Measurements from ENCODE around the gene ARL5C.

DNA sequence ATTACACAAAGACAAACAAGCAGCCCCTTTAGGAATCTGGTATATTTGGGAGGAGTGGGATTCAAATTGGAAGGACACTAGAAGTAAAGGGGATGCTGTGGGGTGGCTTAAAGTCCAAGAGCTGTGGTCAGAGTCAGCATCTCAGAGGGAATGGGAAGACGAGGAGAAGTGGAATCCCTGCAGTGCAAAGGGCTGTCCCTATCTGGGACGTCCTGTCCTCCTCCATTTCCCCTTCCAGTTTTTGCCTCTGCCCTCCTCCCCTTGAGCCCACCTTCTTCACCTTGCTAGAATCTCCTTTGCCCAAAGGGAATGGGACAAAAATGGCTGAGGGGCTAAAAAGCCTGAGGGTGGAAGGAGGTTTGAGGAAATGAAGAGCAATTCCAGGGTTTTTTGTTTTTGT lies 10.3 kb downstream of the ARL5C start:
- TF ChIP-seq, protein P1, sequence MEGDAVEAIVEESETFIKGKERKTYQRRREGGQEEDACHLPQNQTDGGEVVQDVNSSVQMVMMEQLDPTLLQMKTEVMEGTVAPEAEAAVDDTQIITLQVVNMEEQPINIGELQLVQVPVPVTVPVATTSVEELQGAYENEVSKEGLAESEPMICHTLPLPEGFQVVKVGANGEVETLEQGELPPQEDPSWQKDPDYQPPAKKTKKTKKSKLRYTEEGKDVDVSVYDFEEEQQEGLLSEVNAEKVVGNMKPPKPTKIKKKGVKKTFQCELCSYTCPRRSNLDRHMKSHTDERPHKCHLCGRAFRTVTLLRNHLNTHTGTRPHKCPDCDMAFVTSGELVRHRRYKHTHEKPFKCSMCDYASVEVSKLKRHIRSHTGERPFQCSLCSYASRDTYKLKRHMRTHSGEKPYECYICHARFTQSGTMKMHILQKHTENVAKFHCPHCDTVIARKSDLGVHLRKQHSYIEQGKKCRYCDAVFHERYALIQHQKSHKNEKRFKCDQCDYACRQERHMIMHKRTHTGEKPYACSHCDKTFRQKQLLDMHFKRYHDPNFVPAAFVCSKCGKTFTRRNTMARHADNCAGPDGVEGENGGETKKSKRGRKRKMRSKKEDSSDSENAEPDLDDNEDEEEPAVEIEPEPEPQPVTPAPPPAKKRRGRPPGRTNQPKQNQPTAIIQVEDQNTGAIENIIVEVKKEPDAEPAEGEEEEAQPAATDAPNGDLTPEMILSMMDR (IDR thresholded peaks at IDR 0.05), result no peak
- no peak for TF ChIP-seq POLR2A (IDR thresholded peaks at IDR 0.05)

All from thyroid gland (tissue), 4 donors.